Measurements from ENCODE around the gene MUC2.

- TF ChIP-seq CTCF (IDR thresholded peaks at IDR 0.05) = no peak
- TF ChIP-seq POLR2A (IDR thresholded peaks at IDR 0.05) = no peak
Observed at GRCh38 chr11:1113405-1114201, 38.9 kb downstream of the MUC2 start.
